SK-N-MC (cell line): ENCODE measurements around the gene GET3.

ENCODE experiments used
- EZH2 ChIP-seq: fragments of 200-600 bp; sonication (generic); IDR thresholded peaks from one replicate; pipeline ENCODE4 v1.6.1; 2017; ENCODE audit warnings: antibody characterized with exemption
- POLR2AphosphoS5 ChIP-seq: IDR thresholded peaks from 2 replicates; pipeline ENCODE4 v1.6.1; 2012; ENCODE audit warnings: mild to moderate bottlenecking, low read depth, low read length, borderline replicate concordance

GRCh38 chr19:12721656-12722565 is 15.4 kb upstream of the GET3 start:
- TF ChIP-seq EZH2 (no peak), POLR2AphosphoS5 (peak; percentile 48; the same call in 1 of the 2 replicates)
